Sigmoid colon (tissue), 7 donors: ENCODE data around the gene DOK5. TPM values are rescaled to one million over a fixed set of nuclear protein-coding genes. Genes with fewer than 3 reads are reported as not detected.

ENCODE experiments used
- DNase-seq: peaks from one replicate; pipeline ENCODE4 v3.0.0-alpha.2; 2019
- H3K27ac ChIP-seq, 4 donors: fragments of 200-600 bp; sonication (generic); one replicate each; pipeline ENCODE4 v1.5.1; 2016 to 2019; ENCODE audit warnings: mild to moderate bottlenecking in 1 of 4
- H3K27me3 ChIP-seq, 3 donors: fragments of 200-600 bp; sonication (generic); one replicate each; pipeline ENCODE4 v1.5.1; 2019; ENCODE audit warnings: mild to moderate bottlenecking in 1 of 3
- H3K36me3 ChIP-seq, 4 donors: fragments of 200-600 bp; sonication (generic); one replicate each; pipeline ENCODE4 v1.5.1; 2016 to 2019
- H3K4me1 ChIP-seq, 4 donors: fragments of 200-600 bp; sonication (generic); one replicate each; pipeline ENCODE4 v1.5.1; 2017 to 2019
- H3K4me3 ChIP-seq, 4 donors: fragments of 200-600 bp; sonication (generic); one replicate each; pipeline ENCODE4 v1.5.1; 2017 to 2019; ENCODE audit warnings: mild to moderate bottlenecking in 2 of 4, moderate library complexity in 1 of 4
- H3K9me3 ChIP-seq, 4 donors: fragments of 200-600 bp in 3 of 4; sonication (generic) in 3 of 4; one replicate each; pipeline versions ENCODE4 v1.5.1 to v1.6.1; 2013 to 2019
- EP300 ChIP-seq, 4 donors: sonication (generic); formaldehyde crosslinking; IDR thresholded peaks; one replicate each; pipeline ENCODE4 v1.6.1; 2017; ENCODE audit warnings: antibody characterized with exemption in 4 of 4
- POLR2A ChIP-seq, 2 donors: fragments of 450-650 bp; IDR thresholded peaks; one replicate each; pipeline ENCODE4 v1.6.1; 2016; ENCODE audit warnings: antibody characterized with exemption in 2 of 2, mild to moderate bottlenecking in 2 of 2, moderate library complexity in 2 of 2
- POLR2AphosphoS5 ChIP-seq, 4 donors: sonication (generic); formaldehyde crosslinking; IDR thresholded peaks; one replicate each; pipeline ENCODE4 v1.6.1; 2017; ENCODE audit warnings: antibody characterized with exemption in 4 of 4
- WGBS, 2 donors: extraction: QIAGEN DNeasy Blood & Tissue Kit; methylation state at CpG; one replicate each; pipeline ENCODE4 v1.1.7; 2013; 5-methylcytosine and 5-hydroxymethylcytosine counted together
- intact Hi-C: fragments of 100-400 bp; cut with DNase I; formaldehyde crosslinking; loops from one replicate; pipeline ENCODE4 v1.15.1; 2023
- polyA plus RNA-seq, 3 donors: library from polyadenylated mRNA; stranded (reverse); fragments of 200-250 nt; gene quantifications; one replicate each; pipeline ENCODE4 v1.2.3, GENCODE V29; 2013
- total RNA-seq, 4 donors: library from RNA; depleted of rRNA; stranded (reverse); fragments of >200 nt; gene quantifications; one replicate each; pipeline ENCODE4 v1.1.0, GENCODE V29; 2016
- TF ChIP-seq, protein P1 (sequence below), 4 experiments: fragments of 450-650 bp in 3 of 4; fragments of 200-600 bp in 1 of 4; IDR thresholded peaks; one replicate each; pipeline ENCODE4 v1.5.1; 2016 to 2019; ENCODE audit warnings: antibody characterized with exemption in 4 of 4, mild to moderate bottlenecking in 3 of 4, moderate library complexity in 2 of 4
- donor health status: healthy with polysubstance abuse.
- donor health status: Bipolar disorder and iron deficiency.
- donor health status: healthy.

DOK5 gene
- total and polyA plus RNA-seq, 7 donors = 0.32 to 5.0 (median 1.7) TPM; not detected in 1

DNA sequence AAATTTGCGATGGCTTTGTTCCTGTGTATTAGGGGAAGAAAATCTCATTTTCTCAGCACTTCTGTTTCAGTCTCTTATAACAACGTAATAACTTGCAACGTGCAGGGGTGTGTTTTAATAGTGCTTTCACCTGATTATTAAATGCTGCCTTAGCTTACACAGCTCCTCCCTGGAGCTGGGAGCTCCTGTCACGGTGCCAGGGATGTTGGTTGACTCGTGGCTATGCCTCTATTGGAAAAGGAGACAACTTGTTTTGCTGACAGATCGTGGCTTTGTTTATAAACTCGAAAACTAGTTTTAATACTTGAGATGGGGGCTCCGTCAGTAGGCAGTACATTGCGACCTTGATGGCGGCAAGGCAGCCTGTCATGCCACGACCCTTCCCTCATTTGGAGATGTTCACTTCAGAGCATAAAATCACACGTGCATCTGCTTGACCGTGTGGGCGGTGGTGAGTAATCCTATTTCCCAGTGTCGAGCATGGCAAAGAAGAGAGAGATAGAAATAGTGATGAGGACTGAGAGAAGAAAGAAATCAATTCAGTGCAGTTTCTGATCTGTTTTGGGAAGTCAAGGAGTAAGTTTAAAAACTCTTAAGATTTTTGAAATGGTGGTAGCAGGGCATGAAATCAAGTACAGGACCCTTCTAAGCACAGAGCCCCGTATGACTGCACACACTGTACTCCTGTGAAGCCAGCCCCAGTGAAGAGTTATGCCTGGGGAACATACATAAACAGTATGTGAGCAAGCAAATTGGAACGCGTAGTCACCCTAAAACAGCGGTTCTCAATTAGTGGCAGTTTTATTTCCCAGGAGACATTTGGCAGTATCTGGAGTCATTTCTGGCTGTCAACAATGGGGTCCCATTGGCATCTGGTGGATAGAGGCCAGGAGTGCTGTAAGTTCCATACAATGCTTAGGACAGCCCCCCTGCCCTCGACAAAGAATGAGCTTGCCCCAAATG, 147.2 kb downstream of the DOK5 start:
- H3K27me3 ChIP-seq = no peaks in the 10 kb centered on the region
- H3K9me3 ChIP-seq = no peaks in the 10 kb centered on the region
- no peak for DNase-seq
- WGBS, 2 donors = 74 to 81% methylated on average over 20 of the region's 20 CpGs
- H3K36me3 ChIP-seq = no peaks in the 10 kb centered on the region
- intact Hi-C loops = no loop called here
- H3K27ac ChIP-seq = no peak overlapping the region
- no peaks in the 10 kb centered on the region for H3K4me1 ChIP-seq
- TF ChIP-seq EP300 (IDR thresholded peaks at IDR 0.05) (no peak), POLR2AphosphoS5 (IDR thresholded peaks at IDR 0.05) (no peak), POLR2A (IDR thresholded peaks at IDR 0.05) (no peak)
- TF ChIP-seq, protein P1, sequence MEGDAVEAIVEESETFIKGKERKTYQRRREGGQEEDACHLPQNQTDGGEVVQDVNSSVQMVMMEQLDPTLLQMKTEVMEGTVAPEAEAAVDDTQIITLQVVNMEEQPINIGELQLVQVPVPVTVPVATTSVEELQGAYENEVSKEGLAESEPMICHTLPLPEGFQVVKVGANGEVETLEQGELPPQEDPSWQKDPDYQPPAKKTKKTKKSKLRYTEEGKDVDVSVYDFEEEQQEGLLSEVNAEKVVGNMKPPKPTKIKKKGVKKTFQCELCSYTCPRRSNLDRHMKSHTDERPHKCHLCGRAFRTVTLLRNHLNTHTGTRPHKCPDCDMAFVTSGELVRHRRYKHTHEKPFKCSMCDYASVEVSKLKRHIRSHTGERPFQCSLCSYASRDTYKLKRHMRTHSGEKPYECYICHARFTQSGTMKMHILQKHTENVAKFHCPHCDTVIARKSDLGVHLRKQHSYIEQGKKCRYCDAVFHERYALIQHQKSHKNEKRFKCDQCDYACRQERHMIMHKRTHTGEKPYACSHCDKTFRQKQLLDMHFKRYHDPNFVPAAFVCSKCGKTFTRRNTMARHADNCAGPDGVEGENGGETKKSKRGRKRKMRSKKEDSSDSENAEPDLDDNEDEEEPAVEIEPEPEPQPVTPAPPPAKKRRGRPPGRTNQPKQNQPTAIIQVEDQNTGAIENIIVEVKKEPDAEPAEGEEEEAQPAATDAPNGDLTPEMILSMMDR (IDR thresholded peaks at IDR 0.05) = no peak
- H3K4me3 ChIP-seq = no peak overlapping the region

DNA sequence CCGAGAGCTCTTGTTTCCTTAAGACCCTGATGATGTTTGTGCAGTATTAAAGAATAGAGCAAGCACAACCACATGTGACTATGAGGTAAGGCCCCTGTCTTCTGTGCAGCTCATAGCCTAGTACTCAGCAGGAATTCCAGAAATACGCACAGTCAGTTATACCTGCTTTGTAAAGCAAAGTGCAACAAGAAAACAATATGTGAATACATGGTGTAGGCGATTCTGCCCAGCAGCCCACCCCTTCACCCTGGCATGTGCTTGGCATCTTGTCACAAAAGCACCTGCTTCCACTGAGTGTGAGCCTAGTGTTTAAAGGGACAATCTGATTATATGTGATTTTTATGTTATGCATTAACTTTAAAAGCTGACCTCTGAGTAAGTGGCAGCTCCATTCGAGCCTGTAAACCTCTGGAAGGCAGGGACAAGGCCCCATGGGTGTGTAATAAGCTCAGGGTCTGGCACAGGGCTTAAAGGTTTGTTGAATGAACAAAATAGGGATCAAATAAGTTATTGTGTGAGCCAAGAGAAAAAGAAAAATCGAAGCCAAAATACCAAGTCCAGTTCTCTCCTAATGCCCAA, 148.7 kb downstream of the DOK5 start:
- TF ChIP-seq POLR2A (IDR thresholded peaks at IDR 0.05) (no peak), EP300 (IDR thresholded peaks at IDR 0.05) (no peak), POLR2AphosphoS5 (IDR thresholded peaks at IDR 0.05) (no peak)
- TF ChIP-seq, protein P1 (IDR thresholded peaks at IDR 0.05) = no peak
- H3K36me3 ChIP-seq = no peaks in the 10 kb centered on the region
- no peak overlapping the region for H3K27ac ChIP-seq
- no peak overlapping the region for H3K4me3 ChIP-seq
- intact Hi-C loops = no loop called here
- no peak for DNase-seq
- WGBS, 2 donors = 19 to 57% methylated on average over 5 of the region's 5 CpGs
- no peaks in the 10 kb centered on the region for H3K9me3 ChIP-seq
- no peaks in the 10 kb centered on the region for H3K27me3 ChIP-seq
- no peaks in the 10 kb centered on the region for H3K4me1 ChIP-seq

DNA sequence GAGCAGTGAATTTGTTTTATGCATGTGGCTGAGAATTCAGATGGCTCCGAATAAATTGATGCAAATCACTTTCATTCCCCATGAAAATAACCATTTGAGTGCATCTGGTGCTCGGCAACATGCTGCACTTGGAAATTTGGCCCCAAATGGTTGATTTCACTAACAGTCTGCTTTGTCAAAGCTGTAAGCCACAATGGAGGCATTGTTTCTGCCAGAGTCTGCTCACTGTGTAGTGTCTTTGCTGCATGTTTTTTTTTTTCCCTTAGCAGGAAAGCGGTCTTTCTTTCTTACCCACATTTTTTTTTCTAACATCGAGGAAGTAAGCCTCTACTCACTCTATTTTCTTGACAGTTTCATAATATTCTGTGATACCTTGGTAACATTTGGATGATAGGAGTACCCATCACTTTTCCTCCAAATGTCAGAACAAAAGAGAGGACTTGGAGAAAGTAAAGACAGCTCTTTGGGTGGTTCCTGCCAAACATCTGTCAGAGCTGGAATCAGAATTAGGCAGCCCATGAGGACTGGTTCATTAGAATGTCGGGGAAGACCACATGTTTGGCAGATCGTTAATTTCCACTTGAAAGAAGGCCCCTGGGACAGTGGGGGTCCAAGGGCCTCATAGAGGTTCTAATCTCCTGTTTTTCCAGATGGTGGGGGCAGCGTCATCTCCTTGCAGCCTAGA, 149.5 kb downstream of the DOK5 start:
- no peak for TF ChIP-seq POLR2AphosphoS5 (IDR thresholded peaks at IDR 0.05)
- no peak for TF ChIP-seq EP300 (IDR thresholded peaks at IDR 0.05)
- no peak for TF ChIP-seq POLR2A (IDR thresholded peaks at IDR 0.05)
- TF ChIP-seq, protein P1 (IDR thresholded peaks at IDR 0.05) = no peak
- 12 to 31% methylated on average over 7 of the region's 7 CpGs for WGBS, 2 donors
- no peaks in the 10 kb centered on the region for H3K27me3 ChIP-seq
- no peaks in the 10 kb centered on the region for H3K4me1 ChIP-seq
- DNase-seq = no peak
- intact Hi-C loops = no loop called here
- H3K27ac ChIP-seq = no peak overlapping the region
- no peaks in the 10 kb centered on the region for H3K36me3 ChIP-seq
- no peak overlapping the region for H3K4me3 ChIP-seq
- H3K9me3 ChIP-seq = no peaks in the 10 kb centered on the region

DNA sequence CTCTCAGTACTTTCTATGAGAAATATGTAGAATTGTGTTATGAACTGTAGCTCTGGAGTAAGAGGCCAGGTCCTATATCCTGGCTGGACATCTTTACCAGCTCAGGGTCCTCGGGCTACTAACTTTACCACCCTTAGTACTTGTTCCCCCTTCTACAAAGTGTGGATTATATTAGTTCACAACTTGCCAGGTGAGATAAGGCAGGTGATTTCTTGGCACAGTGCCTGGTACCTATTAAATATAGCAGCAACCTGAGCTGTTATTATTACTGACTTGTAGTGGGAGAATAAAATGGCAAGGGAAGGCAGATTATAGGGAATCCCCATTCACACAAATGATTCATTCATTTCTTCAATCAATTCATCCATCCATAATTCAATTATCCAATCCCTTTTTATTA, 150.1 kb downstream of the DOK5 start:
- Histone ChIP-seq H3K27me3 (no peaks in the 10 kb centered on the region), H3K4me3 (no peak overlapping the region), H3K36me3 (no peaks in the 10 kb centered on the region), H3K9me3 (no peaks in the 10 kb centered on the region), H3K4me1 (no peaks in the 10 kb centered on the region), H3K27ac (no peak overlapping the region)
- DNase-seq = no peak
- 15 to 49% methylated on average over 1 of the region's 1 CpG for WGBS, 2 donors
- TF ChIP-seq, protein P1 (IDR thresholded peaks at IDR 0.05) = no peak
- TF ChIP-seq POLR2A (IDR thresholded peaks at IDR 0.05) (no peak), EP300 (IDR thresholded peaks at IDR 0.05) (no peak), POLR2AphosphoS5 (IDR thresholded peaks at IDR 0.05) (no peak)
- intact Hi-C loops = no loop called here
